CD4-positive, alpha-beta T cell treated with Interleukin-17A for 1 hour (primary cell): ENCODE results near the gene HOXB3.

Experiments
- DNase-seq: peaks from one replicate; pipeline ENCODE4 v3.0.0-alpha.2; 2020

The HOXB3 gene

GRCh38 chr17:48596735-48597527 is 6.9 kb upstream of the HOXB3 start:
- DNase-seq, result no peak

GRCh38 chr17:48596000-48596734 is 6.1 kb upstream of the HOXB3 start:
- DNase-seq, result no peak

- no peak for DNase-seq
Observed at GRCh38 chr17:48595278-48595999, 5.4 kb upstream of the HOXB3 start.

GRCh38 chr17:48594538-48595277 is 4.7 kb upstream of the HOXB3 start:
- DNase-seq, result no peak

- DNase-seq, result peak; percentile 81
Observed at GRCh38 chr17:48593840-48594537, 3.9 kb upstream of the HOXB3 start.

- no peak for DNase-seq
Observed at GRCh38 chr17:48593126-48593829, 3.2 kb upstream of the HOXB3 start, which contains the start of gene HOXB5. Gene HOXB5 (minus strand): TSS chr17:48593779. CDS start chr17:48593682, 97 bp downstream.

GRCh38 chr17:48592577-48592976 is 2.5 kb upstream of the HOXB3 start:
- DNase-seq, result no peak

GRCh38 chr17:48592057-48592514 is 2.0 kb upstream of the HOXB3 start:
- no peak for DNase-seq

GRCh38 chr17:48591255-48592056 is 1.4 kb upstream of the HOXB3 start:
- DNase-seq, result no peak

GRCh38 chr17:48590607-48591161 is 643 bp upstream of the HOXB3 start:
- no peak for DNase-seq

GRCh38 chr17:48589060-48589830 is 796 bp downstream of the HOXB3 start:
- no peak for DNase-seq

- DNase-seq, result no peak
Observed at GRCh38 chr17:48588528-48588927, 1.5 kb downstream of the HOXB3 start.

- DNase-seq, result no peak
Observed at GRCh38 chr17:48588074-48588415, 2.0 kb downstream of the HOXB3 start.

GRCh38 chr17:48587276-48588073 is 2.6 kb downstream of the HOXB3 start:
- DNase-seq, result no peak

- no peak for DNase-seq
Observed at GRCh38 chr17:48586355-48587258, 3.4 kb downstream of the HOXB3 start.

GRCh38 chr17:48584223-48584741 is 5.8 kb downstream of the HOXB3 start:
- no peak for DNase-seq

GRCh38 chr17:48583708-48584222 is 6.3 kb downstream of the HOXB3 start:
- no peak for DNase-seq
